Erythroblast (primary cell): ENCODE results near the gene RALGPS1.

ENCODE experiments used
- DNase-seq, 2 experiments: peaks; one replicate each; lab custom pipeline; 2025; lab: John Stamatoyannopoulos, UW
- GATA1 ChIP-seq: IDR thresholded peaks from 2 replicates; pipeline ENCODE4 v1.6.1; 2011; ENCODE audit warnings: low read depth, mild to moderate bottlenecking, control low read depth, low read length, moderate library complexity
- POLR2A ChIP-seq: IDR thresholded peaks from 2 replicates; pipeline ENCODE4 v1.6.1; 2011; ENCODE audit warnings: mild to moderate bottlenecking, low read length

The RALGPS1 gene

GRCh38 chr9:127209948-127210640, 295.5 kb downstream of the RALGPS1 start:
- no peak for DNase-seq
- no peak for TF ChIP-seq POLR2A
- no peak for TF ChIP-seq GATA1

- no peak for DNase-seq
- no peak for TF ChIP-seq GATA1
- no peak for TF ChIP-seq POLR2A
Measured at GRCh38 chr9:127210851-127211730, 296.5 kb downstream of the RALGPS1 start.

GRCh38 chr9:127211983-127212382, 297.4 kb downstream of the RALGPS1 start:
- TF ChIP-seq GATA1 (no peak), POLR2A (no peak)
- no peak for DNase-seq

GRCh38 chr9:127212453-127212852, 297.9 kb downstream of the RALGPS1 start:
- no peak for DNase-seq

GRCh38 chr9:127213859-127214258, 299.3 kb downstream of the RALGPS1 start:
- TF ChIP-seq POLR2A, result no peak
- DNase-seq, result no peak

More at GRCh38 chr9:127212453-127212852, 297.9 kb downstream of the RALGPS1 start:
- TF ChIP-seq POLR2A (no peak), GATA1 (no peak)

GRCh38 chr9:127214421-127215267, 300.1 kb downstream of the RALGPS1 start:
- peak; percentile 36 to 65 for DNase-seq
- TF ChIP-seq POLR2A, result no peak
- TF ChIP-seq GATA1, result no peak

- no peak for DNase-seq
- no peak for TF ChIP-seq GATA1
- TF ChIP-seq POLR2A, result no peak
Measured at GRCh38 chr9:127215268-127216209, 301.0 kb downstream of the RALGPS1 start.

- TF ChIP-seq POLR2A (no peak), GATA1 (no peak)
- no peak for DNase-seq
Measured at GRCh38 chr9:127216210-127216887, 301.8 kb downstream of the RALGPS1 start.

- TF ChIP-seq GATA1, result no peak
- no peak for TF ChIP-seq POLR2A
- DNase-seq, result no peak
Measured at GRCh38 chr9:127216888-127217217, 302.3 kb downstream of the RALGPS1 start.

- no peak for TF ChIP-seq GATA1
- TF ChIP-seq POLR2A, result no peak
- DNase-seq, result no peak
Measured at GRCh38 chr9:127218818-127219217, 304.2 kb downstream of the RALGPS1 start.

- no peak for TF ChIP-seq POLR2A
- no peak for TF ChIP-seq GATA1
- no peak for DNase-seq
Measured at GRCh38 chr9:127219520-127219919, 304.9 kb downstream of the RALGPS1 start.

GRCh38 chr9:127221695-127222094, 307.1 kb downstream of the RALGPS1 start:
- no peak for DNase-seq
- TF ChIP-seq POLR2A (no peak), GATA1 (no peak)
